ENCODE measurements around the gene OSTF1. TPM values are rescaled to one million over a fixed set of nuclear protein-coding genes. Genes with fewer than 3 reads are reported as not detected.

OSTF1 gene
- total RNA-seq, 2 donors from 2014 or later, result 71.9 to 109 TPM

GRCh38 chr9:75112789-75113188 lies 24.5 kb downstream of the OSTF1 start:
- Mint-ChIP-seq H3K4me3 (peak overlapping the region in 1 of 2 donors; percentile 65), H3K27ac (peak overlapping the region; percentile 64), H3K4me1 (ENCODE audit: low read depth) (peaks cover 60% of the 10 kb centered on the region), H3K36me3 (ENCODE audit: insufficient read depth in 2 of 2) (peaks cover 2% of the 10 kb centered on the region in 2 donors), H3K27me3 (ENCODE audit: low read depth) (no peaks in the 10 kb centered on the region), H3K9me3 (peaks cover 0 to 1% of the 10 kb centered on the region in 2 donors)
- no peak for ATAC-seq (replicated peaks in 1 of 2)
- no peak for DNase-seq

DNA sequence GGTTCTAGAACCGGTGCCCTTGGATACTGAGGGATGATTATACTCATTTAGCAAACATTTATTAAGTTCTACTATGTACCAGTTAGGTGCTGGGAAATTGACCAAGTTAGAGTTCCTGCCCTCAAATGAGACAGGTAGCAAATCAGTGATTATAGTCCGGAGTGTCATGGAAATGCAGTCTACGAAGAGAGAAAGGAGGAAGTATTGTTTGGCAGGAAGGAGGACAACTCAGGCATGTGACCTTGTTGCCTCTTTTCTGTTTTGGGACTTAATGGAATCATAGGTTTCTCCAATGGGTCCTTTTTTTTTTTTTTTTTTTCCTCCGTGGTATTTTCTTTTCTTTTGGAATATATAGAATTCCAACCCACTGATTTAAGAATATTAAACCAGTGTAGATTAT lies 28.0 kb downstream of the OSTF1 start:
- DNase-seq, result no peak
- Mint-ChIP-seq H3K36me3 (ENCODE audit: insufficient read depth in 2 of 2) (peaks cover 23 to 30% of the 10 kb centered on the region in 2 donors), H3K9me3 (peaks cover 6 to 9% of the 10 kb centered on the region in 2 donors), H3K27me3 (ENCODE audit: low read depth) (no peaks in the 10 kb centered on the region), H3K4me3 (peak overlapping the region in 1 of 2 donors; percentile 22), H3K4me1 (ENCODE audit: low read depth) (peaks cover 63% of the 10 kb centered on the region), H3K27ac (no peak overlapping the region)
- ATAC-seq (replicated peaks in 1 of 2), result no peak

DNA sequence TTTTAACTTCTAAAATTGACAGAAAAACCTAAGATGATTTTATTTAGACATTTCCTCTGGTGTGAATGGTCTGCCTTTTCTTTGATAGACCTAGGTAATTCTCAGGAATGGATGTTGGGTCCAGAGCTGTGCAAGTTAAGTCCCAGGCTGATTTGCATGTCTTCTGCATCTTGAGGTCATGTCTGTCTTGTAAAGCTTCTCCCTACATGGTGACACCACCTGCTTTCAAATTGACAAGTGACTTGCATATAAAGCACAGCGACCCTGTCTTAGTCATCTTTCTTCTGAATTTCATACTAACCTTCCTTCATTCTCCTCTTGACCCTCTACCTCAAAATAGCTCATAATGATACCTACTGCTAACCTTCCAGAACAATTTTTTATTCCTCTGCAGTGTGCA lies 29.2 kb downstream of the OSTF1 start:
- peaks cover 54% of the 10 kb centered on the region for H3K4me1 Mint-ChIP-seq (ENCODE audit: low read depth)
- peak; percentile 25 to 26 for DNase-seq
- ATAC-seq (replicated peaks in 1 of 2), result peak; percentile 97 to 98
- H3K4me3 Mint-ChIP-seq, result peak overlapping the region; percentile 5 to 72
- H3K36me3 Mint-ChIP-seq (ENCODE audit: insufficient read depth in 2 of 2), result peaks cover 23 to 30% of the 10 kb centered on the region in 2 donors
- no peaks in the 10 kb centered on the region for H3K27me3 Mint-ChIP-seq (ENCODE audit: low read depth)
- peaks cover 6 to 9% of the 10 kb centered on the region in 2 donors for H3K9me3 Mint-ChIP-seq
- peak overlapping the region; percentile 91 for H3K27ac Mint-ChIP-seq

- DNase-seq (no peak), ATAC-seq (replicated peaks in 1 of 2) (no peak)
- Mint-ChIP-seq H3K27me3 (ENCODE audit: low read depth) (no peaks in the 10 kb centered on the region), H3K4me1 (ENCODE audit: low read depth) (peaks cover 43% of the 10 kb centered on the region), H3K9me3 (peaks cover 6 to 9% of the 10 kb centered on the region in 2 donors), H3K36me3 (ENCODE audit: insufficient read depth in 2 of 2) (peaks cover 23 to 33% of the 10 kb centered on the region in 2 donors), H3K27ac (no peak overlapping the region), H3K4me3 (no peak overlapping the region)
These were observed 32.4 kb downstream of the OSTF1 start for GRCh38 chr9:75120686-75121085.

GRCh38 chr9:75121914-75122558 lies 33.7 kb downstream of the OSTF1 start:
- H3K4me1 Mint-ChIP-seq (ENCODE audit: low read depth), result peaks cover 33% of the 10 kb centered on the region
- peaks cover 6 to 9% of the 10 kb centered on the region in 2 donors for H3K9me3 Mint-ChIP-seq
- DNase-seq (no peak), ATAC-seq (replicated peaks in 1 of 2) (no peak)
- H3K27me3 Mint-ChIP-seq (ENCODE audit: low read depth), result no peaks in the 10 kb centered on the region
- H3K27ac Mint-ChIP-seq, result peak overlapping the region; percentile 21
- peaks cover 23 to 33% of the 10 kb centered on the region in 2 donors for H3K36me3 Mint-ChIP-seq (ENCODE audit: insufficient read depth in 2 of 2)
- H3K4me3 Mint-ChIP-seq, result no peak overlapping the region

DNA sequence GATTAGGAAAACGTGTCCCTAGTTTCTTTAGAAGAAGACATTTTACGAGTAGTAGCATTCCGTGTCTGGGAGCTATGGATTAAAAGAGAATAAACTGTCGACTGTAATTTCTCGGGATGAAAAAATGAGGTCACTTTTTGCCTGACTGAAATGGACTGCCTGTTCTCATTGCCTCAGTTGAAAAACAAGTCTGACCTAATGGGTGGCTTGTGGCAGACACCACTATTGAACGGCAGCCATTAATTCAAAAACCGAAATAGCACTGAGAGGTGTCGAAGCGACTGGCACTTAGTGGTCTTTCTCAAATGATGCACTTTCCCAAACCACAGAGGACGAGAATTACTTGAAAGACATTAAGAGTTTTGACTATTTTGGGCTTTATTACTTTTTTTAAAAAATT lies 35.4 kb downstream of the OSTF1 start:
- Mint-ChIP-seq H3K4me1 (ENCODE audit: low read depth) (peaks cover 30% of the 10 kb centered on the region), H3K27me3 (ENCODE audit: low read depth) (no peaks in the 10 kb centered on the region), H3K36me3 (ENCODE audit: insufficient read depth in 2 of 2) (peaks cover 13 to 22% of the 10 kb centered on the region in 2 donors)

DNA sequence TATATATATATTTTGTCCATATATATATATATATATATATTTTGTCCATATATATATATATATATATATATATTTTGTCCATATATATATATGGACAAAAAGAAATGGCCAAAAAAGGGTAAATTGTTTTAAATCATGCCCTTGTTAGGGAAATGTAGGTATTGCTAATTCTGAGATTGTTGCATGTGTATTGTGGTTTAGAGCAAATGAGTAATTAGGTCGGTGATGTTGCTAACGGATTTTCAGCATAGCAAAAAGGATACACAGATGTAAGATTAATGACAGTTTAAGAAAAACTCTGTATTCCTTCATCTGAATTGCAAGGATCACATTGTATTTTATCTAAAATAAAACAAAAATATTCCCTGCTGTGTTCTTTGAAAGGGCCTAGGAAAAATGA lies 40.2 kb downstream of the OSTF1 start:
- H3K4me1 Mint-ChIP-seq (ENCODE audit: low read depth), result peaks cover 31% of the 10 kb centered on the region
- H3K4me3 Mint-ChIP-seq, result peak overlapping the region; percentile 12 to 37
- H3K27me3 Mint-ChIP-seq (ENCODE audit: low read depth), result no peaks in the 10 kb centered on the region
- H3K9me3 Mint-ChIP-seq, result no peaks in the 10 kb centered on the region
- no peak for DNase-seq
- H3K27ac Mint-ChIP-seq, result peak overlapping the region; percentile 76
- peak; percentile 90 to 98 for ATAC-seq (replicated peaks in 1 of 2)
- peaks cover 7 to 20% of the 10 kb centered on the region in 2 donors for H3K36me3 Mint-ChIP-seq (ENCODE audit: insufficient read depth in 2 of 2)

More for the DNA sequence above, 35.4 kb downstream of the OSTF1 start:
- ATAC-seq (replicated peaks in 1 of 2), result no peak
- Mint-ChIP-seq H3K9me3 (peaks cover 0 to 1% of the 10 kb centered on the region in 2 donors), H3K27ac (peak overlapping the region; percentile 8), H3K4me3 (no peak overlapping the region)
- DNase-seq, result no peak

GRCh38 chr9:75130172-75130571 lies 41.9 kb downstream of the OSTF1 start:
- ATAC-seq (replicated peaks in 1 of 2) (no peak), DNase-seq (no peak)
- Mint-ChIP-seq H3K4me1 (ENCODE audit: low read depth) (peaks cover 22% of the 10 kb centered on the region), H3K4me3 (no peak overlapping the region), H3K36me3 (ENCODE audit: insufficient read depth in 2 of 2) (peaks cover 12 to 23% of the 10 kb centered on the region in 2 donors), H3K9me3 (peaks cover 0 to 3% of the 10 kb centered on the region in 2 donors), H3K27me3 (ENCODE audit: low read depth) (no peaks in the 10 kb centered on the region), H3K27ac (peak overlapping the region; percentile 29)

DNA sequence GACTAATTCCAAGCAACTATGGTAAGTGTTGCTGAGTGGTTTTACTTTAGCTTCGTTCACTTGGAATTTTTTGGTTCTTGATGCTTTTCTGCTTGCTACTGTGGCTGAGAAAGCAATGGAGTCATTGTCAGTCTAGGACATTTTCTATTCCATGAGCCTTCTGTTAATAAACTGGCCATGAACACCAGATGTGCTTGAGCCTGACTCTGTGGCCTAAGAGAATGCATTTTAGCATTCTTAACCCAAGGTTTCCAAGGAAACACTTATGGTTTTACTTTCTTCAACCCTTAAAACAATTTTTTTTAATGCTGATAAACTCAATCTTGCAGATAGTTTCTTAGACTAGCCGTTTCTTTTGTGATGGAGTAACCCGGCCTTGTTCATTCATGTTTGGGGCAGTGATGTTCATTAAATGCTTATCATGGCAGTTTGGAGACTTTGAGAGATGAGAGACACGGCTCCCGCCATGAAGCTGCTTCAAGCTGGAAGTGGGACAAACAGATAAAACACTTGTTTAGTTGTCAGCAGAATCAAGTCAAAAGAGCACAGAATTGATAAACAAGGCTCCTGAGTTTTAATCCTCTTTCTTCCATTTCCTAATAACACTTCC lies 42.4 kb downstream of the OSTF1 start:
- Mint-ChIP-seq H3K4me3 (no peak overlapping the region), H3K4me1 (ENCODE audit: low read depth) (peaks cover 21% of the 10 kb centered on the region), H3K27ac (peak overlapping the region; percentile 60), H3K9me3 (peaks cover 0 to 5% of the 10 kb centered on the region in 2 donors), H3K36me3 (ENCODE audit: insufficient read depth in 2 of 2) (peaks cover 12 to 26% of the 10 kb centered on the region in 2 donors), H3K27me3 (ENCODE audit: low read depth) (no peaks in the 10 kb centered on the region)
- DNase-seq (no peak), ATAC-seq (replicated peaks in 1 of 2) (no peak)

DNA sequence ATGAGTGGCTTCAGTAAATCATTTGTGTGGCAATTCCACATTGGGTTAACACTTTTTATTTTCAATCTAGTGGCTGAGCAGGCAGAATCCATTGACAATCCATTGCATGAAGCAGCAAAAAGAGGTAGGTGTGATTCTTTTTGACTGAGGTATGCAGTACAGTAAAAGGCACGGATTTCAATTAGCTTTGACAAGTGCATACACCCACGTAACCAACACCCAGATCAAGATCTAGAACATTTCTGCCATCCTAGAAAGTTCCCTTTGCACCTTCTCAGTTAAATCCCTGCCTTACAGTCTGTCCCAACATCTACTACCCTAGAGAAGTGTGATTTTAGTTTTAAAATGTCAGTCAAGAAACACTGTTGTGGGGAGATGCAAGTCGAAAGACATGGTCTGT lies 43.4 kb downstream of the OSTF1 start:
- ATAC-seq (replicated peaks in 1 of 2) (no peak), DNase-seq (no peak)
- Mint-ChIP-seq H3K27me3 (ENCODE audit: low read depth) (no peaks in the 10 kb centered on the region), H3K4me3 (no peak overlapping the region), H3K36me3 (ENCODE audit: insufficient read depth in 2 of 2) (peaks cover 17 to 36% of the 10 kb centered on the region in 2 donors), H3K4me1 (ENCODE audit: low read depth) (peaks cover 21% of the 10 kb centered on the region), H3K9me3 (peaks cover 0 to 5% of the 10 kb centered on the region in 2 donors), H3K27ac (peak overlapping the region; percentile 23)

DNA sequence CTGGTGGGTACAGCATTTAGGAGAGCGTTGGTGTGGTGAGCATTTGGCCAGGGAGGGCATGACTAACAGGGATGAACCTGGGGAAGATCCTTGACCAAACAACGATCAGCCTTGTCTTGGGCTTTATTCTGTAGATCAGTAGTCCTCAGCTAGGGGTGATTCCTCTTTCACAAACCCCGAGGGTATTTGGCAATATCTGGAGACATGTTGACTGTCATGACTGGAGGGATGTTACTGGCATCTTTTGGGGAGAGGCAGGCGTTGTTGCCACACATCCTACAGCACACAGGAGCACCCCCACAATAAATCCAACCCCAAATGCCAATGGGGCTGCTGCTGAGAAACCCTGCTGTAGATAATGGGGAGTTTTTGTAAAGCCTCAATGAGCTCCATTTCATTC lies 43.9 kb downstream of the OSTF1 start:
- Mint-ChIP-seq H3K27me3 (ENCODE audit: low read depth) (no peaks in the 10 kb centered on the region), H3K27ac (peak overlapping the region; percentile 23), H3K36me3 (ENCODE audit: insufficient read depth in 2 of 2) (peaks cover 19 to 42% of the 10 kb centered on the region in 2 donors), H3K9me3 (peaks cover 0 to 5% of the 10 kb centered on the region in 2 donors), H3K4me3 (no peak overlapping the region), H3K4me1 (ENCODE audit: low read depth) (peaks cover 21% of the 10 kb centered on the region)
- ATAC-seq (replicated peaks in 1 of 2) (no peak), DNase-seq (no peak)

- Mint-ChIP-seq H3K36me3 (ENCODE audit: insufficient read depth in 2 of 2) (peaks cover 22 to 47% of the 10 kb centered on the region in 2 donors), H3K27ac (peak overlapping the region; percentile 86), H3K9me3 (peaks cover 0 to 5% of the 10 kb centered on the region in 2 donors), H3K4me1 (ENCODE audit: low read depth) (peaks cover 12% of the 10 kb centered on the region), H3K27me3 (ENCODE audit: low read depth) (no peaks in the 10 kb centered on the region), H3K4me3 (no peak overlapping the region)
- ATAC-seq (replicated peaks in 1 of 2) (no peak), DNase-seq (no peak)
These were observed 45.1 kb downstream of the OSTF1 start for GRCh38 chr9:75133396-75133795.

GRCh38 chr9:75134495-75134894 lies 46.2 kb downstream of the OSTF1 start:
- ATAC-seq (replicated peaks in 1 of 2) (no peak), DNase-seq (no peak)
- no peak overlapping the region for H3K4me3 Mint-ChIP-seq
- H3K36me3 Mint-ChIP-seq (ENCODE audit: insufficient read depth in 2 of 2), result peaks cover 20 to 44% of the 10 kb centered on the region in 2 donors
- no peak overlapping the region for H3K27ac Mint-ChIP-seq
- peaks cover 0 to 5% of the 10 kb centered on the region in 2 donors for H3K9me3 Mint-ChIP-seq
- H3K4me1 Mint-ChIP-seq (ENCODE audit: low read depth), result peaks cover 11% of the 10 kb centered on the region
- H3K27me3 Mint-ChIP-seq (ENCODE audit: low read depth), result no peaks in the 10 kb centered on the region
